SW 1271 (cell line): ENCODE results near the gene HMCN1.

Source experiments
- DNase-seq, 2 experiments: peaks; one replicate each; lab custom pipeline; 2025; lab: John Stamatoyannopoulos, UW

Gene HMCN1

GRCh38 chr1:185733818-185734735, at the start of gene HMCN1:
TSS of gene HMCN1 (plus strand) at chr1:185734391. CDS start at chr1:185734780, 389 bp downstream.
- no peak for DNase-seq

DNA sequence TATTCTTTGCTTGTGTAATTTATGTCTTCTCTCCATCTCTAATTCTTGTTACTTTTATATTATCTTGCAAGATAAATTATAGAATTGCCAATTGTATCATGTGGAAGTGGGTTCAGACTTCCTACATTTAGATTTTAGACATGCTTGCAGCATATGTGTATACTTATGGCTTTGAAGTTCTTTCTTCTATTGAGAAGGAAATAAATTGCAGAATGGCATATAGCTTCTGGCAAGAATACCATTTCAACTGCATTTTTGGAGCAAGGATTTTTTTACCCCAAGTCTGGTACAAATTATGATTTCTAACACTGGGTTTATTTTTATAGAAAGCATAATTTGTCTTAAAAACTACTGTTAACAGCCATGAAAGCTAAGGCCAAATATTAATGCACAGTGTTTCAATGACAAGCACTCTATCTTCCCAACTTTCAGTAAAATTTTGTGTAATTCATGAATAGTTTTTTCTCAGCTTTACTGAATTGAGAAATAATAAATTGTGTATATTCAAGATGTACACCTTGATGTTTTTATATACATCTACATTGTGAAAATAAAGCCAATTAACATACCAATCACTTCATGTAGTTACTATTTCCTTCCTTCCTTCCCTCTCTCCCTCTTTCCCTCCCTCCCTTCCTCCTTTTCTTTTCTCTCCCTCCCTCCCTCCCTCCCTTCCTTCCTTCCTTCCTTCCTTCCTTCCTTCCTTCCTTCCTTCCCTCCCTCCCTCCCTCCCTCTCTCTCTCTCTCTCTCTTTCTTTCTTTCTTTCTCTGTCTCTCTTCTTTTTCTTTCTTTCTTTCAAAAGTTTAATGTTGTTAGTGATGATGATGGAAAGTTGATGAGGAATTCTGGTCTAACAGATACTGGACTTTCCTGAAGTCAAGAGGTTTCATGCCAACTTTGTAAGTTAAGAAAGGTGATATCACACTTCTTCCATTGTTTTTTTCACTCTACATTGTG, 47.1 kb upstream of the HMCN1 start:
- no peak for DNase-seq

GRCh38 chr1:185690527-185690926, 43.7 kb upstream of the HMCN1 start:
- DNase-seq: no peak

DNA sequence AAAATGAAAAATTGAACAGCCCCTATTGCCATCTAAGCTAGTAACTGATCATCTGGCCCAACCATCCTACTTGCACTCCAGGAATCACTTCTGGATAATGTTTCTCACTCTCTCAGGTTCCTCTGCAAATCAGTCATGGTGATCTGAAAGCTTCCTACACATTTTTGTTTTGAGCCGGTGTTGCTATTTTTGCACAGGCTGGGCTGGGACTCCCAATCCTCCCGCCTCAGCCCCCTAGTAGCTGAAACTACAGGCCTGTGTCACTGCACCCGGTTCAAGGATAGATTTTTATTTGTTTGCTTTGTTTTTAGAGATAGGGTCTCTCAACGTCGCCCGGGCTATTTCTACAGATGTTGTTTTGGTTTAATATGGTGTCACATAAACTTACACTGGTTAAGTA, 40.5 kb upstream of the HMCN1 start:
- DNase-seq: no peak

DNA sequence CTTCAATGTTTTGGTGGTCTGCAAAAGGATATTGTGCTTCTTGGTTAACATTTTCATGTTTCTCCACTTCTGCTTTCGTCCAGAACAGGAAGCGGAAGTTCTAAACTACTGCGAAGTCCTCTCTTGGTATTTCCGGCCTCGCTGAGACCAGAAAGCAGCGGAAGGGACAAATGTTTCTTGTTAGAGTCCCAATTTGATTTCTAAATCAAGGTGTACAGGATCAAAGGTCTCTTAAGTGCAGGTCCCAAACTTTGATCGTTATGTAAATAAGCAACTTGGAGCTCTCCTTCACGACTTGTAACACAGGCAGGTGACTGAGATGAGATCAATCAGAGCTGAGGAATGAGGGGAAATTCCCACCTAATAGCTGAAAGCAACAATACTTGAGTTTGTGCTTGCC, 40.1 kb upstream of the HMCN1 start:
- no peak for DNase-seq

GRCh38 chr1:185695299-185695698, 38.9 kb upstream of the HMCN1 start:
- DNase-seq: peak in 1 of 2 experiments; percentile 2

GRCh38 chr1:185696422-185697150, 37.6 kb upstream of the HMCN1 start:
- no peak for DNase-seq

DNA sequence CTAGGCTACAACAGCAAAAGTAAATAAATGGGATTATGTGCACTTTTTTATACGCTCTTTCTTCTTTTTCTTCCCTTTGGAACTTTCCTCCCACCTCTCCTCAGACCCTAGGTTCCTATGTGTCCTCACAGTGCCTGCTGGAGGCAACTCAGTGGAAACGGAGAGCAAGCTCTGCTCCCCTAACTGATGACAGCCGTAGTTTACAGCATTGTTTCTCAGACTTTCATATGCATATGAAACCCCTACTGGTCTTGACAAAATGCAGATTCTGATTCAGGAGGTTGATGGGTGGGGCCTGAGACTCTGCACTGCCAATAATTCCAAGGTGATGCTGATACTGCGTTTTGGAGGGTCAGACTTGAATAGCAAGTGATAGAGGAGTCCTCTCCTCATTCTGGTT, 34.3 kb upstream of the HMCN1 start:
- no peak for DNase-seq

GRCh38 chr1:185701650-185702049, 32.5 kb upstream of the HMCN1 start:
- no peak for DNase-seq

GRCh38 chr1:185704181-185704580, 30.0 kb upstream of the HMCN1 start:
- no peak for DNase-seq

DNA sequence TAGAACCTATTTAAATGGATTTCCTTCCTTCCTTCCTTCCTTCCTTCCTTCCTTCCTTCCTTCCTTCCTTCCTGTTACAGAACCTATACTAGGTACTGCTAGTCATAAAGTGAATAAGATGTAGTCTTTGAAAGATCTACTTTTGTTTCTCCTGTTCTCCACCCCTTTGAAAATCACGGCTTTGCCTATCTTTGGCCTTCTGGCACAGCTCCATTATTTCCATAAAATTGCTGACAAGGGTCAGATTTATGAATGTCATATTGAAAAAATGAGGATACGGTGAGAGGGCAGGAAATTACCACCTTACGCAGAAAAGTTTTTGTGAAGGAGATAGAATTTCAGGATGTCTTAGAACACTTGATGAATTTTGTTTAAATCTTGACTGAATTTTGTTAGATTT, 18.1 kb upstream of the HMCN1 start:
- no peak for DNase-seq

DNA sequence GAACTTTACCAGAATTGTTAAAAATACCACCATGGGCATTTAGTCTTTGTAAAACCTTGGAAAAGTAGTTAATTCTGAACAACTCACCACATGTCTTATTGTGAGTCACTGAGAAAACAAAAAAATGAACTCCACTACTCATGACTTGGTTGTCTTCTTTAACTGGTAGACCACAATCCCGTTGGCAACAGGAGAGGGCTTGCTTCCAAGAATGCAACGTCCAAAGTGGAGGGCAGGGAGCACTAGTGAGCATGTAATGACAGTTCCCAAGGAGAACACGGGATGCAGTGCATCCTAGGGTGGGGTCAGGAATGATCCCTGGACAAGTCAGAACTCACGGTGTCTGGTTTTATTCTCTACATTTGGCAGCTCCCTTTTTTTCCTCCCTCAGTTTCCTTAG, 15.2 kb upstream of the HMCN1 start:
- DNase-seq: no peak

GRCh38 chr1:185720633-185721272, 13.4 kb upstream of the HMCN1 start:
- peak in 1 of 2 experiments; percentile 10 for DNase-seq

- DNase-seq: no peak
Measured at GRCh38 chr1:185721553-185721952, 12.6 kb upstream of the HMCN1 start.

GRCh38 chr1:185722098-185722497, 12.1 kb upstream of the HMCN1 start:
- DNase-seq: no peak

- no peak for DNase-seq
Measured at GRCh38 chr1:185727726-185728125, 6.5 kb upstream of the HMCN1 start.

DNA sequence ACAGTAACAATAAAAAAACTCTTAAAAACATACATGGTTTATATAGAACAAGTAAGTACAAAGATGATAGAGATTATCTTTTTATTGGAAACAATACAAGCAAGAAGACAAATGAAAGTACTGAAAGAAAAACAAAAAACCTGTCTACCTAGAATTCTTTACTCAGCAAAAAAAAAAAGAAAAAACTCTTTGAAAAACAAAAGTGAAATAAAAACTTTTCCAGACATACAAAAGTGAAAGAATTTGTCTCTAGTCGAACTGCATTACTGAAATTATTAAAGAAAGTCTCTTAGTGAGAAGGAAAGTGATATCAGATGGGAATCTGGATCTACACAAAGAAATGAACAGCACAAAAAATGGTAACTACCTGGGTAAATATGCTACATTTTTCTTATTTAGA, 2.7 kb upstream of the HMCN1 start:
- DNase-seq: no peak

GRCh38 chr1:185732951-185733350, 1.2 kb upstream of the HMCN1 start:
- no peak for DNase-seq

DNA sequence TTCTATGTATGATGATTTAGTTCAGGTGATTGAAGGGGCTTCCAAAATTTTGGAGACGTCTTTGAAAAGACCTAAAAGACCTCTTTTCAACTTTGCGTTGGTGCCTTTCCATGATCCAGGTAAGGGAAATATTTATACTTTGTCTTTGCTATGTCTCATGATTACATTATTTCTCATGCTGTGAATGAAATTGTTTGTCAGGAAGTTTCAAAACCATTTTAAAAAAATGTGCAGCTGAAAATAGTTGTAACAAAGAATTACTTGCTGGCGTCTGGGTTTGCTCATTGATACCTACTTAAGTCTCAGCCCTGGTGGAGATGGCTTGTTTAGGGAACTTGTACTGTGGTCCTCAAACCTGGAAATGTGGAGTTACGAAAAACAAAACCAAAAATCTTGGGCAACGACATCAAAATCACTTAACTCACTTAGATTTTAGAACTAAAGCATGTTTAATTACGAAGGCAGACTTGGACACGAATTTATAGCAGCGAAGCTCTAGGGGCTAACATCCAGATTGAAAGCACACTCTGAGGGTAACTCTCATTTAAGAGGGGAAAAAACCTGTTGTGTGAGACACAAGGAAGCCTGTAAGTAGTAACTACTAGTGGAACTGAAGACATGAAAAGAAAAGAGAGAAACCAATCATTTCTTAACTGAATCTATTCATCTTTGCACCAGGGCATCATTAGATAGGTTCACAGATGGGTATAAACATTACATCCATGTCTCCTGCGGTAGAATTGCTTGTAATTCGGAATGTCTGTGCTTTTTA, 924 bp downstream of the HMCN1 start:
- no peak for DNase-seq

- no peak for DNase-seq
Measured at GRCh38 chr1:185735701-185736064, 1.5 kb downstream of the HMCN1 start.

- no peak for DNase-seq
Measured at GRCh38 chr1:185739967-185740366, 5.8 kb downstream of the HMCN1 start.
